ENCODE data around the gene ACOT9.

ACOT9 gene

DNA sequence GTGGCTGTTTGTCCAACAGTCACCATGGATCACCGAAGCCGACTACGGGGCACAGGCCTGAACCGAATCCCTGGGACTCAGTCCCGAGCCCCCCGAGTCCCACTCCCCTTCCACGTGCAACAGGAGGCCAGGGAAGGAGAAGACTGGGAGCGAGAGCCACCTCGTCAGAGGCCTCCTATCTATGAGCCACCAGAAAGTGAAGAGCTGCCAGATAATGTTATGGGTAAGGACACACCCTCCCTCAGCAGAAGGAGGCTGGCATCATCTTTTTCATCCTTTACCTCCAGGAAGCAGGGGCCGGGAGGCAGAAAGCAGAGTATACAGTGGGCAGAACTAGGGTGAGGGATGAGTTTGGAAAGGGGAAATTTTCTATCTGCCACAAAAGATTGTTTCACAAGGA is 78.6 kb downstream of the ACOT9 start:
- no peak for TF ChIP-seq EGR1 (IDR thresholded peaks at IDR 0.05)

DNA sequence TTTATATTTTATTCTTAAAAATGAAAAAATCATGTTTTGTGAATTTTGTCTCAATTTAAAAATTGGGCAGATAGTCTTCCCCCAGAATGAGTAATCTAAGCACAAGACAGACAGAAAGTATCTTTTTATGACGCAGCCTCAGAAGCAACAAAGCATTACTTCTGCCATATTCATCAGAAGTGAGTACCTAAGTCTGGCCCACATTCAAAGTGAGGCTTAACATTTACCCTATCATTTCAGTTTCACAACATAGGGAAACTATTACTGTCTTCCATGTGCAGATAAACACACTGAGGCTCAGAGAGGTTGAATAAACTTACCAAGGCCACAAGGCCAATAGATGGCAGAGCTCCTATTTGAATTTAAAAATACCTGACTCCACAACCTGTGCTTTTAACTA is 80.2 kb downstream of the ACOT9 start:
- TF ChIP-seq TEAD4 (IDR thresholded peaks at IDR 0.05) (no peak), FOXM1 (IDR thresholded peaks at IDR 0.05; ENCODE audit: borderline replicate concordance, low read depth) (no peak), YY1 (IDR thresholded peaks at IDR 0.05; ENCODE audit: low read depth) (no peak), NFIC (IDR thresholded peaks at IDR 0.05) (no peak)
- TF ChIP-seq, protein P1, sequence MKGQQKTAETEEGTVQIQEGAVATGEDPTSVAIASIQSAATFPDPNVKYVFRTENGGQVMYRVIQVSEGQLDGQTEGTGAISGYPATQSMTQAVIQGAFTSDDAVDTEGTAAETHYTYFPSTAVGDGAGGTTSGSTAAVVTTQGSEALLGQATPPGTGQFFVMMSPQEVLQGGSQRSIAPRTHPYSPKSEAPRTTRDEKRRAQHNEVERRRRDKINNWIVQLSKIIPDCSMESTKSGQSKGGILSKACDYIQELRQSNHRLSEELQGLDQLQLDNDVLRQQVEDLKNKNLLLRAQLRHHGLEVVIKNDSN (IDR thresholded peaks at IDR 0.05): no peak

DNA sequence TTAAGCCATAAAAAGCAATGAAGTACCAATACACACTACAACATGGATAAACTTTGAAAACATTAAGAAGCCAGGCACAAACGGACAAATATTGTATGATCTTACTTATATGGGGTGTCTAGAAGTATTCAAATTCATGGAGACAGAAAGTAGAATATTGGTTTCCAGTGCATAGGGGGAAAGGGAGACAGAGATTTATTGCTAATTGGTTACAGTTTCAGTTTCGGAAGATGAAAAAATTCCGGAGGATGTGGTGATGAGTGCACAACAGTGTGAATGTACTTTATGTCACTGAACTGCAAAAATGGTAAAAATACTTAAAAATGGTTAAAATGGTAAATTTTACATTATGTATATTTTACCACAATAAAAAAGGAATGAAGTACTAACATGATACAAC is 80.9 kb downstream of the ACOT9 start:
- TF ChIP-seq YY1 (IDR thresholded peaks at IDR 0.05; ENCODE audit: low read depth): no peak
- TF ChIP-seq FOXM1 (IDR thresholded peaks at IDR 0.05; ENCODE audit: borderline replicate concordance, low read depth): no peak
- no peak for TF ChIP-seq EGR1 (IDR thresholded peaks at IDR 0.05)
- no peak for TF ChIP-seq RAD21 (IDR thresholded peaks at IDR 0.05; ENCODE audit: low read depth)
- no peak for TF ChIP-seq TAF1 (IDR thresholded peaks at IDR 0.05; ENCODE audit: low read depth)
- no peak for TF ChIP-seq CREB1 (IDR thresholded peaks at IDR 0.05; ENCODE audit: low read depth)
- TF ChIP-seq, protein P2, sequence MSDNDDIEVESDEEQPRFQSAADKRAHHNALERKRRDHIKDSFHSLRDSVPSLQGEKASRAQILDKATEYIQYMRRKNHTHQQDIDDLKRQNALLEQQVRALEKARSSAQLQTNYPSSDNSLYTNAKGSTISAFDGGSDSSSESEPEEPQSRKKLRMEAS (IDR thresholded peaks at IDR 0.05): no peak
- TF ChIP-seq TEAD4 (IDR thresholded peaks at IDR 0.05): no peak
- TF ChIP-seq, protein P3, sequence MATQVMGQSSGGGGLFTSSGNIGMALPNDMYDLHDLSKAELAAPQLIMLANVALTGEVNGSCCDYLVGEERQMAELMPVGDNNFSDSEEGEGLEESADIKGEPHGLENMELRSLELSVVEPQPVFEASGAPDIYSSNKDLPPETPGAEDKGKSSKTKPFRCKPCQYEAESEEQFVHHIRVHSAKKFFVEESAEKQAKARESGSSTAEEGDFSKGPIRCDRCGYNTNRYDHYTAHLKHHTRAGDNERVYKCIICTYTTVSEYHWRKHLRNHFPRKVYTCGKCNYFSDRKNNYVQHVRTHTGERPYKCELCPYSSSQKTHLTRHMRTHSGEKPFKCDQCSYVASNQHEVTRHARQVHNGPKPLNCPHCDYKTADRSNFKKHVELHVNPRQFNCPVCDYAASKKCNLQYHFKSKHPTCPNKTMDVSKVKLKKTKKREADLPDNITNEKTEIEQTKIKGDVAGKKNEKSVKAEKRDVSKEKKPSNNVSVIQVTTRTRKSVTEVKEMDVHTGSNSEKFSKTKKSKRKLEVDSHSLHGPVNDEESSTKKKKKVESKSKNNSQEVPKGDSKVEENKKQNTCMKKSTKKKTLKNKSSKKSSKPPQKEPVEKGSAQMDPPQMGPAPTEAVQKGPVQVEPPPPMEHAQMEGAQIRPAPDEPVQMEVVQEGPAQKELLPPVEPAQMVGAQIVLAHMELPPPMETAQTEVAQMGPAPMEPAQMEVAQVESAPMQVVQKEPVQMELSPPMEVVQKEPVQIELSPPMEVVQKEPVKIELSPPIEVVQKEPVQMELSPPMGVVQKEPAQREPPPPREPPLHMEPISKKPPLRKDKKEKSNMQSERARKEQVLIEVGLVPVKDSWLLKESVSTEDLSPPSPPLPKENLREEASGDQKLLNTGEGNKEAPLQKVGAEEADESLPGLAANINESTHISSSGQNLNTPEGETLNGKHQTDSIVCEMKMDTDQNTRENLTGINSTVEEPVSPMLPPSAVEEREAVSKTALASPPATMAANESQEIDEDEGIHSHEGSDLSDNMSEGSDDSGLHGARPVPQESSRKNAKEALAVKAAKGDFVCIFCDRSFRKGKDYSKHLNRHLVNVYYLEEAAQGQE (IDR thresholded peaks at IDR 0.05; ENCODE audit: low read depth): no peak
- TF ChIP-seq NFIC (IDR thresholded peaks at IDR 0.05): no peak
- no peak for TF ChIP-seq TCF12 (IDR thresholded peaks at IDR 0.05; ENCODE audit: low read depth)
- no peak for TF ChIP-seq CEBPB (IDR thresholded peaks at IDR 0.05)
- TF ChIP-seq, protein P1 (IDR thresholded peaks at IDR 0.05): no peak

DNA sequence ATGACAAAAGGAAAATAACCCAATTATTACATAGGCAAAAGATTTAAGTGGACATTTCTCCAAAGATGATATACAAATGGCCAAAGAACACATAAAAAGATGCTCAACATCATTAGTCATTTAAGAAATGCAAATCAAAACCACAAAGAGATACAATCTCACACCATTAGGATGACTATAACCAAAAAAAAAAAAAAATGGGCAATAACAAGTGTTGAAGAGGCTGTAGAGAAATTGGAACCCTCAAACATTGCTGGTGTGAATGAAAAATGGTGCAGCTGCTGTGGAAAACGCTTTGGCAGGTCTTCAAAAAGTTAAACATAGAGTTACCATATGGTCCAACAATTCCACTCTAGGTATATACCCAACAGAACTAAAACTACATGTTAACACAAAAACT is 81.4 kb downstream of the ACOT9 start:
- TF ChIP-seq, protein P3 (IDR thresholded peaks at IDR 0.05; ENCODE audit: low read depth): no peak
- TF ChIP-seq, protein P2 (IDR thresholded peaks at IDR 0.05): no peak
- TF ChIP-seq, protein P1 (IDR thresholded peaks at IDR 0.05): no peak
- TF ChIP-seq YY1 (IDR thresholded peaks at IDR 0.05; ENCODE audit: low read depth) (no peak), TCF12 (IDR thresholded peaks at IDR 0.05; ENCODE audit: low read depth) (no peak), EGR1 (IDR thresholded peaks at IDR 0.05) (no peak), NFIC (IDR thresholded peaks at IDR 0.05) (no peak), CEBPB (IDR thresholded peaks at IDR 0.05) (no peak), EP300 (IDR thresholded peaks at IDR 0.05; ENCODE audit: borderline replicate concordance) (no peak), RAD21 (IDR thresholded peaks at IDR 0.05; ENCODE audit: low read depth) (no peak), TEAD4 (IDR thresholded peaks at IDR 0.05) (no peak), TAF1 (IDR thresholded peaks at IDR 0.05; ENCODE audit: low read depth) (no peak), FOXM1 (IDR thresholded peaks at IDR 0.05; ENCODE audit: borderline replicate concordance, low read depth) (no peak), ZBTB7A (IDR thresholded peaks at IDR 0.05; ENCODE audit: low read depth) (no peak), CREB1 (IDR thresholded peaks at IDR 0.05; ENCODE audit: low read depth) (no peak)

DNA sequence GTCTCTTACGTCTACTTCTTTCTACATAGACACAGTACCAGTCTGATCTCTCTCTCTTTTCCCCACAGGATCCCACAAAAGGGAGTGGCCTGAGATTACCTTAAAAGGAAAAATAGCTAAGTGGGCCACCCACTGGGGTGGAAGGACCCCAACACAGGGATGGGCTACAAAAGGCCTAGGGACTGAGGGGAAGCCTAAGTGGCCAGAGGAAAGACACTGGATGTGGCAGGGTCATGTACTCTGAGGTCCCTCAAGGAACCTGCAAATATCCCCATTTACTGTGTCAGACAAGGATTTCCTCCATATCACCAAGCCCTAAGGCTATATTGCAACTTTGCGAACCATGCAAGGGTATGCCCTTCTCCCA is 82.3 kb downstream of the ACOT9 start:
- no peak for TF ChIP-seq RAD21 (IDR thresholded peaks at IDR 0.05; ENCODE audit: low read depth)
- TF ChIP-seq CREB1 (IDR thresholded peaks at IDR 0.05; ENCODE audit: low read depth): no peak
- TF ChIP-seq TCF12 (IDR thresholded peaks at IDR 0.05; ENCODE audit: low read depth): no peak
- TF ChIP-seq, protein P2 (IDR thresholded peaks at IDR 0.05): no peak
- no peak for TF ChIP-seq TEAD4 (IDR thresholded peaks at IDR 0.05)
- no peak for TF ChIP-seq TAF1 (IDR thresholded peaks at IDR 0.05; ENCODE audit: low read depth)
- no peak for TF ChIP-seq FOXM1 (IDR thresholded peaks at IDR 0.05; ENCODE audit: borderline replicate concordance, low read depth)
- TF ChIP-seq ZBTB7A (IDR thresholded peaks at IDR 0.05; ENCODE audit: low read depth): no peak
- no peak for TF ChIP-seq EP300 (IDR thresholded peaks at IDR 0.05; ENCODE audit: borderline replicate concordance)
- no peak for TF ChIP-seq EGR1 (IDR thresholded peaks at IDR 0.05)
- TF ChIP-seq, protein P3 (IDR thresholded peaks at IDR 0.05; ENCODE audit: low read depth): no peak
- no peak for TF ChIP-seq NFIC (IDR thresholded peaks at IDR 0.05)
- TF ChIP-seq CEBPB (IDR thresholded peaks at IDR 0.05): no peak

Data from Ishikawa (cell line).